Fibroblast of pulmonary artery (primary cell): ENCODE results near the gene LUZP2.

Experiments
- DNase-seq: peaks from one replicate; pipeline ENCODE4 v3.0.0-alpha.2; 2010; ENCODE audit warnings: low read depth
- H3K4me3 ChIP-seq: replicated peaks from 2 replicates; pipeline ENCODE4 v1.5.1; 2011; ENCODE audit warnings: low read depth, mild to moderate bottlenecking, control low read depth, low read length, moderate library complexity
- CTCF ChIP-seq: IDR thresholded peaks from 2 replicates; pipeline ENCODE4 v1.5.1; 2011; ENCODE audit warnings: mild to moderate bottlenecking, control low read depth, low read length, inconsistent platforms; ENCODE audit errors: missing control alignments

LUZP2 gene

GRCh38 chr11:24635588-24636290, 138.9 kb downstream of the LUZP2 start:
- no peak for DNase-seq
- H3K4me3 ChIP-seq: no peak overlapping the region
- no peak for TF ChIP-seq CTCF

- DNase-seq: no peak
- no peak overlapping the region for H3K4me3 ChIP-seq
- TF ChIP-seq CTCF: no peak
Observed at GRCh38 chr11:24636291-24636629, 139.4 kb downstream of the LUZP2 start.

- no peak for TF ChIP-seq CTCF
- DNase-seq: no peak
- H3K4me3 ChIP-seq: no peak overlapping the region
Observed at GRCh38 chr11:24637520-24637919, 140.7 kb downstream of the LUZP2 start.

GRCh38 chr11:24642648-24643047, 145.8 kb downstream of the LUZP2 start:
- no peak for TF ChIP-seq CTCF
- DNase-seq: no peak
- no peak overlapping the region for H3K4me3 ChIP-seq

- no peak for TF ChIP-seq CTCF
- H3K4me3 ChIP-seq: no peak overlapping the region
- no peak for DNase-seq
Observed at GRCh38 chr11:24645563-24645962, 148.7 kb downstream of the LUZP2 start.

GRCh38 chr11:24651873-24652272, 155.0 kb downstream of the LUZP2 start:
- no peak overlapping the region for H3K4me3 ChIP-seq
- TF ChIP-seq CTCF: no peak
- DNase-seq: no peak

GRCh38 chr11:24653901-24654300, 157.0 kb downstream of the LUZP2 start:
- TF ChIP-seq CTCF: no peak
- no peak overlapping the region for H3K4me3 ChIP-seq
- no peak for DNase-seq
